Natural killer cell (primary cell): ENCODE measurements around the gene GAB2. TPM values are rescaled to one million over a fixed set of nuclear protein-coding genes. Genes with fewer than 3 reads are reported as not detected.
"Not testable (repeated sequence)": the region's sequence is repeated elsewhere in the genome, so short reads cannot be mapped to it uniquely, and the experiment has no call there.

ENCODE experiments used
- ATAC-seq, 3 donors: fragments of 150-1000 bp in 2 of 3; fragments of 200-7000 bp in 1 of 3; cut with Tn5 transposase; 1 replicate in 1 of 3; 2 replicates in 2 of 3; pipeline ENCODE4 v1.10.0; 2021; ENCODE audit warnings: mild to moderate bottlenecking in 2 of 3, moderate library complexity in 2 of 3
- DNase-seq, 2 donors: peaks; one replicate each; pipeline versions ENCODE4 v3.0.0 to v3.0.0-alpha.2; 2013 to 2021; ENCODE audit warnings: mixed read lengths in 1 of 2
- H3K27ac ChIP-seq: one replicate; pipeline ENCODE4 v1.5.1; 2013; ENCODE audit warnings: mild to moderate bottlenecking, low read length
- H3K27me3 ChIP-seq: one replicate; pipeline ENCODE4 v1.6.1; 2013; ENCODE audit warnings: low read length; ENCODE audit not compliant: control insufficient read depth, insufficient read depth
- H3K36me3 ChIP-seq: one replicate; pipeline ENCODE4 v1.6.1; 2013; ENCODE audit warnings: low read length; ENCODE audit not compliant: control insufficient read depth, insufficient read depth
- H3K4me1 ChIP-seq: one replicate; pipeline ENCODE4 v1.6.1; 2013; ENCODE audit warnings: low read length; ENCODE audit not compliant: control insufficient read depth, insufficient read depth
- H3K4me3 ChIP-seq: one replicate; pipeline ENCODE4 v1.5.1; 2013; ENCODE audit warnings: low read length
- H3K9me3 ChIP-seq: one replicate; pipeline ENCODE4 v1.6.1; 2013; ENCODE audit warnings: low read length; ENCODE audit not compliant: control insufficient read depth, insufficient read depth
- H3K27ac Mint-ChIP-seq, 2 donors: one replicate each; pipeline ENCODE4 v1.8.0; 2022; ENCODE audit warnings: mild to moderate bottlenecking in 2 of 2, mixed read lengths in 2 of 2, moderate library complexity in 1 of 2
- H3K27me3 Mint-ChIP-seq, 2 donors: one replicate each; pipeline ENCODE4 v1.8.0; 2022; ENCODE audit warnings: low read depth in 2 of 2, mixed read lengths in 2 of 2
- H3K36me3 Mint-ChIP-seq: one replicate; pipeline ENCODE4 v1.8.0; 2022; ENCODE audit warnings: mixed read lengths
- H3K4me1 Mint-ChIP-seq, 2 donors: one replicate each; pipeline ENCODE4 v1.8.0; 2022; ENCODE audit warnings: mixed read lengths in 2 of 2
- H3K4me3 Mint-ChIP-seq: one replicate; pipeline ENCODE4 v1.8.0; 2022; ENCODE audit warnings: mild to moderate bottlenecking, moderate library complexity, mixed read lengths
- H3K9me3 Mint-ChIP-seq, 2 donors: one replicate each; pipeline ENCODE4 v1.8.0; 2022; ENCODE audit warnings: mixed read lengths in 2 of 2
- WGBS: methylation state at CpG from one replicate; pipeline ENCODE4 v1.1.7; 2013; ENCODE audit warnings: missing lambda C conversion rate; ENCODE audit not compliant: insufficient coverage; 5-methylcytosine and 5-hydroxymethylcytosine counted together
- intact Hi-C: fragments of 100-400 bp; cut with micrococcal nuclease; formaldehyde crosslinking; loops from one replicate; pipeline ENCODE4 v1.14.2; 2022
- total RNA-seq, 4 donors: library from RNA; stranded (reverse); fragments of 120-200 nt in 1 of 4; gene quantifications; one replicate each; pipeline versions ENCODE4 v1.2.3 to v1.2.4, GENCODE V29; 2013 to 2022
- TF ChIP-seq, protein P1 (sequence below): fragments of 200-600 bp; IDR thresholded peaks from one replicate; pipeline ENCODE4 v1.8.0; 2022; ENCODE audit warnings: antibody characterized with exemption

The GAB2 gene
- total RNA-seq, 3 donors from 2014 or later (not counting 1 experiment from before 2014, with no cell fraction given): 4.3 to 58.4 (median 8.1) TPM

DNA sequence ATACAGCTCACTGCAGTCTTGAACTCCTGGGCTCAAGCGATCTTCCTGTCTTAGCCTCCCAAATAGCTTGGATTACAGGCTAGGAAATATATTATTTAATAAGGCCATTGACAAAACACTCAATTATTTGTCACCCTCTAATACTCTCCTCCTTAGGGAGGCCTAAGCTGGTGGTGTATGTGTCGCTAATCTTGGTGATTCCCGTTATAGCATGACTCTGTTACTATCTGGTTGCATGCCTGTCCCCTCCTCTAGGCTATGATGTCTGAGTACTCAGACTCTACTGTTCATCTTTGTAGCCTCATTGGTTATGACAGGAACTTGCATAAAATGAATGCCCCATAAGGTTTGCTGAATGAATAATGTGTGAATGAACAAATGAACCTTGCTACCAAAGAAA is 141.3 kb downstream of the GAB2 start:
- ATAC-seq: no peak
- 92% methylated on average over 2 of the region's 3 CpGs for WGBS
- no peaks in the 10 kb centered on the region for H3K27me3 Mint-ChIP-seq
- TF ChIP-seq, protein P1, sequence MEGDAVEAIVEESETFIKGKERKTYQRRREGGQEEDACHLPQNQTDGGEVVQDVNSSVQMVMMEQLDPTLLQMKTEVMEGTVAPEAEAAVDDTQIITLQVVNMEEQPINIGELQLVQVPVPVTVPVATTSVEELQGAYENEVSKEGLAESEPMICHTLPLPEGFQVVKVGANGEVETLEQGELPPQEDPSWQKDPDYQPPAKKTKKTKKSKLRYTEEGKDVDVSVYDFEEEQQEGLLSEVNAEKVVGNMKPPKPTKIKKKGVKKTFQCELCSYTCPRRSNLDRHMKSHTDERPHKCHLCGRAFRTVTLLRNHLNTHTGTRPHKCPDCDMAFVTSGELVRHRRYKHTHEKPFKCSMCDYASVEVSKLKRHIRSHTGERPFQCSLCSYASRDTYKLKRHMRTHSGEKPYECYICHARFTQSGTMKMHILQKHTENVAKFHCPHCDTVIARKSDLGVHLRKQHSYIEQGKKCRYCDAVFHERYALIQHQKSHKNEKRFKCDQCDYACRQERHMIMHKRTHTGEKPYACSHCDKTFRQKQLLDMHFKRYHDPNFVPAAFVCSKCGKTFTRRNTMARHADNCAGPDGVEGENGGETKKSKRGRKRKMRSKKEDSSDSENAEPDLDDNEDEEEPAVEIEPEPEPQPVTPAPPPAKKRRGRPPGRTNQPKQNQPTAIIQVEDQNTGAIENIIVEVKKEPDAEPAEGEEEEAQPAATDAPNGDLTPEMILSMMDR: no peak
- H3K4me3 Mint-ChIP-seq: no peak overlapping the region
- H3K9me3 Mint-ChIP-seq: peaks cover 0 to 7% of the 10 kb centered on the region in 2 donors
- Histone ChIP-seq H3K27me3 (no peaks in the 10 kb centered on the region), H3K9me3 (peaks cover 11% of the 10 kb centered on the region), H3K4me3 (no peak overlapping the region), H3K4me1 (no peaks in the 10 kb centered on the region), H3K36me3 (no peaks in the 10 kb centered on the region), H3K27ac (no peak overlapping the region)
- H3K4me1 Mint-ChIP-seq: no peaks in the 10 kb centered on the region
- intact Hi-C loops: no loop called here
- no peak overlapping the region for H3K27ac Mint-ChIP-seq
- DNase-seq: no peak
- H3K36me3 Mint-ChIP-seq: no peaks in the 10 kb centered on the region

GRCh38 chr11:78274739-78275138 is 142.9 kb downstream of the GAB2 start:
- TF ChIP-seq, protein P1: no peak
- DNase-seq (no peak), ATAC-seq (no peak)
- Mint-ChIP-seq H3K36me3 (no peaks in the 10 kb centered on the region), H3K9me3 (peaks cover 0 to 7% of the 10 kb centered on the region in 2 donors), H3K27ac (no peak overlapping the region), H3K4me3 (no peak overlapping the region), H3K4me1 (no peaks in the 10 kb centered on the region), H3K27me3 (no peaks in the 10 kb centered on the region)
- H3K9me3 ChIP-seq: peaks cover 11% of the 10 kb centered on the region
- WGBS: 93% methylated on average over 3 of the region's 3 CpGs
- intact Hi-C loops: no loop called here
- no peak overlapping the region for H3K4me3 ChIP-seq
- H3K4me1 ChIP-seq: no peaks in the 10 kb centered on the region
- H3K27ac ChIP-seq: no peak overlapping the region
- H3K36me3 ChIP-seq: no peaks in the 10 kb centered on the region
- H3K27me3 ChIP-seq: no peaks in the 10 kb centered on the region

GRCh38 chr11:78272625-78273269 is 144.9 kb downstream of the GAB2 start:
- not testable (repeated sequence) for H3K27me3 ChIP-seq, H3K36me3 Mint-ChIP-seq
- WGBS: 93% methylated on average over 6 of the region's 6 CpGs

DNA sequence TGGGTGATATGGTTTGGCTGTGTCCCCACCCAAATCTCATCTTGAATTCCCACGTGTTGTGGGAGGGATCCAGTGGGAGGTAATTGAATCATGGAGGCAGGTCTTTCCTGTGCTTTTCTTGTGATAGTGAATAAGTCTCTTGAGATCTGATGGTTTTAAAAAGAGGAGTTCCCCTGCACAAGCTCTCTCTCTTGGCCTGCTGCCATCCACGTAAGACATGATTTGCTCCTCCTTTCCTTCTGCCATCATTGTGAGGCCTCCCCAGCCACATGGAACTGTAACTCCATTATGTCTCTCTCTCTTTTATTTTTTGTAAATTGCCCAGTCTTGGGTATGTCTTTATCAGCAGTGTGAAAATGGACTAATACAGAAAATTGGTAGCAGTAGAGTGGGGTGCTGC is 145.8 kb downstream of the GAB2 start:
- H3K9me3 Mint-ChIP-seq, H3K4me3 ChIP-seq, H3K27me3 Mint-ChIP-seq, intact Hi-C loops, H3K4me1 ChIP-seq, H3K4me3 Mint-ChIP-seq, DNase-seq, H3K36me3 Mint-ChIP-seq, H3K4me1 Mint-ChIP-seq, H3K27ac Mint-ChIP-seq, H3K27me3 ChIP-seq, H3K27ac ChIP-seq, ATAC-seq, H3K36me3 ChIP-seq: not testable (repeated sequence)
- 100% methylated on average over 2 of the region's 2 CpGs for WGBS
- H3K9me3 ChIP-seq: peaks cover 11% of the 10 kb centered on the region

More at GRCh38 chr11:78272625-78273269, 144.9 kb downstream of the GAB2 start:
- H3K9me3 Mint-ChIP-seq, H3K36me3 ChIP-seq, H3K27ac Mint-ChIP-seq, H3K27ac ChIP-seq, DNase-seq, H3K4me3 ChIP-seq, intact Hi-C loops, H3K4me1 ChIP-seq, H3K4me1 Mint-ChIP-seq, H3K4me3 Mint-ChIP-seq, ATAC-seq, H3K27me3 Mint-ChIP-seq: not testable (repeated sequence)
- peaks cover 11% of the 10 kb centered on the region for H3K9me3 ChIP-seq
